ENCODE results near the gene WDR90.

Gene WDR90

GRCh38 chr16:620700-621525, 28.3 kb upstream of the WDR90 start:
- no peak for TF ChIP-seq CTCF (IDR thresholded peaks at IDR 0.05; ENCODE audit: insufficient read depth, low read depth, low read length, missing control alignments)
- DNase-seq (ENCODE audit: low read depth): no peak
- H3K4me3 ChIP-seq (ENCODE audit: low read depth, low read length): no peak overlapping the region

GRCh38 chr16:621526-622105, 27.5 kb upstream of the WDR90 start:
- DNase-seq (ENCODE audit: low read depth): no peak
- no peak for TF ChIP-seq CTCF (IDR thresholded peaks at IDR 0.05; ENCODE audit: insufficient read depth, low read depth, low read length, missing control alignments)
- no peak overlapping the region for H3K4me3 ChIP-seq (ENCODE audit: low read depth, low read length)

- DNase-seq (ENCODE audit: low read depth): no peak
- no peak for TF ChIP-seq CTCF (IDR thresholded peaks at IDR 0.05; ENCODE audit: insufficient read depth, low read depth, low read length, missing control alignments)
- H3K4me3 ChIP-seq (ENCODE audit: low read depth, low read length): no peak overlapping the region
Observed at GRCh38 chr16:622920-623280, 26.3 kb upstream of the WDR90 start.

- no peak for TF ChIP-seq CTCF (IDR thresholded peaks at IDR 0.05; ENCODE audit: insufficient read depth, low read depth, low read length, missing control alignments)
- H3K4me3 ChIP-seq (ENCODE audit: low read depth, low read length): no peak overlapping the region
- no peak for DNase-seq (ENCODE audit: low read depth)
Observed at GRCh38 chr16:624526-625070, 24.6 kb upstream of the WDR90 start.

- TF ChIP-seq CTCF (IDR thresholded peaks at IDR 0.05; ENCODE audit: insufficient read depth, low read depth, low read length, missing control alignments): no peak
- DNase-seq (ENCODE audit: low read depth): no peak
- H3K4me3 ChIP-seq (ENCODE audit: low read depth, low read length): no peak overlapping the region
Observed at GRCh38 chr16:625117-625976, 23.8 kb upstream of the WDR90 start.

GRCh38 chr16:625977-626765, 23.0 kb upstream of the WDR90 start:
- no peak for TF ChIP-seq CTCF (IDR thresholded peaks at IDR 0.05; ENCODE audit: insufficient read depth, low read depth, low read length, missing control alignments)
- no peak for DNase-seq (ENCODE audit: low read depth)
- H3K4me3 ChIP-seq (ENCODE audit: low read depth, low read length): no peak overlapping the region

Data from GM12865 (cell line).